H1 (cell line): Measurements from ENCODE around the gene CD58. TPM values are rescaled to one million over a fixed set of nuclear protein-coding genes. Genes with fewer than 3 reads are reported as not detected.

Experiments used
- ATF3 ChIP-seq: IDR thresholded peaks from 2 replicates; pipeline ENCODE4 v1.6.1; 2011; ENCODE audit warnings: low read depth, mild to moderate bottlenecking, low read length; ENCODE audit not compliant: insufficient read depth
- CHD7 ChIP-seq: fragments of 300-600 bp; sonication (generic); IDR thresholded peaks from 2 replicates; pipeline ENCODE4 v1.7.1; 2012; ENCODE audit warnings: low read length, moderate library complexity, mild to moderate bottlenecking, inconsistent platforms; ENCODE audit not compliant: insufficient replicate concordance
- CREB1 ChIP-seq: IDR thresholded peaks from 2 replicates; pipeline ENCODE4 v1.6.1; 2012; ENCODE audit warnings: inconsistent platforms
- POU5F1 ChIP-seq: IDR thresholded peaks from 2 replicates; pipeline ENCODE4 v1.6.1; 2011; ENCODE audit warnings: low read depth, mild to moderate bottlenecking, low read length, moderate library complexity
- TCF12 ChIP-seq: IDR thresholded peaks from 2 replicates; pipeline ENCODE4 v1.6.1; 2011; ENCODE audit warnings: low read depth, mild to moderate bottlenecking, low read length
- polyA plus RNA-seq, 7 experiments: library from polyadenylated mRNA; depleted of rRNA in 3 of 7; stranded (reverse) in 5 of 7; unstranded in 2 of 7; fragments of >200 nt in 5 of 7; fragments of 200-250 nt in 2 of 7; gene quantifications; 1 replicate in 5 of 7; 2 replicates in 1 of 7; 4 replicates in 1 of 7; pipeline versions ENCODE4 v1.2.1 to v1.2.3, GENCODE V29; 2011 to 2013; ENCODE audit warnings: missing spikeins in 2 of 7, mixed read lengths in 2 of 7
- total RNA-seq: library from RNA; stranded (reverse); fragmentation: NEBNext Ultra II Directional; extraction: Animal tissue kit (Norgen Biotek cat#: 25700); gene quantifications from 2 replicates; pipeline ENCODE4 v1.2.1, GENCODE V29; 2021

Gene CD58
- total and polyA plus RNA-seq, 2 of the 8 experiments (the other 6 are each of a cell fraction or from before 2014, with no cell fraction given), result 5.3 to 5.5 TPM

GRCh38 chr1:116515702-116516101, 55.1 kb downstream of the CD58 start (continued):
- TF ChIP-seq CHD7, result no peak
- TF ChIP-seq ATF3, result no peak
- no peak for TF ChIP-seq CREB1
- TF ChIP-seq TCF12, result no peak
- TF ChIP-seq POU5F1, result no peak
